Psoas muscle (tissue), 8 donors: ENCODE results near the gene CD109. TPM values are rescaled to one million over a fixed set of nuclear protein-coding genes. Genes with fewer than 3 reads are reported as not detected.

ENCODE experiments used
- ATAC-seq, 4 donors: fragments of 200-7000 bp; cut with Tn5 transposase; one replicate each; pipeline ENCODE4 v1.9.1; 2020; ENCODE audit warnings: moderate library complexity in 3 of 4, mild to moderate bottlenecking in 2 of 4
- DNase-seq, 2 donors: peaks; one replicate each; pipeline ENCODE4 v3.0.0-alpha.2; 2020
- H3K27ac ChIP-seq: fragments of 200-600 bp; one replicate; pipeline ENCODE4 v1.8.0; 2022
- H3K27me3 ChIP-seq, 3 donors: fragments of 200-600 bp in 1 of 3; one replicate each; pipeline versions ENCODE4 v1.6.1 to v1.8.0; 2013 to 2022; ENCODE audit warnings: low read length in 2 of 3, mild to moderate bottlenecking in 2 of 3, moderate library complexity in 1 of 3; ENCODE audit not compliant: insufficient read depth in 3 of 3
- H3K36me3 ChIP-seq, 2 donors: fragments of 200-600 bp in 1 of 2; one replicate each; pipeline versions ENCODE4 v1.6.1 to v1.8.0; 2013 to 2022; ENCODE audit warnings: low read depth in 1 of 2, mild to moderate bottlenecking in 1 of 2, moderate library complexity in 1 of 2; ENCODE audit not compliant: insufficient read depth in 1 of 2
- H3K4me1 ChIP-seq: fragments of 200-600 bp; one replicate; pipeline ENCODE4 v1.8.0; 2022
- H3K4me3 ChIP-seq: fragments of 200-600 bp; one replicate; pipeline ENCODE4 v1.8.0; 2022; ENCODE audit warnings: mild to moderate bottlenecking
- H3K9me3 ChIP-seq: fragments of 200-600 bp; one replicate; pipeline ENCODE4 v1.8.0; 2022
- CTCF ChIP-seq: fragments of 200-600 bp; IDR thresholded peaks from one replicate; pipeline ENCODE4 v1.8.0; 2022; ENCODE audit warnings: antibody characterized with exemption
- WGBS, 3 donors: extraction: QIAGEN DNeasy Blood & Tissue Kit; methylation state at CpG; one replicate each; pipeline versions ENCODE4 v1.1.6 to v1.1.7; 2013; 5-methylcytosine and 5-hydroxymethylcytosine counted together
- intact Hi-C, 2 donors: fragments of 100-400 bp; cut with DNase I; formaldehyde crosslinking; loops; one replicate each; pipeline versions ENCODE4 v1.11.0 to v1.14.2; 2022
- polyA plus RNA-seq, 3 donors: library from polyadenylated mRNA; stranded (reverse); fragments of 200-250 nt; gene quantifications; one replicate each; pipeline ENCODE4 v1.2.3, GENCODE V29; 2013
- total RNA-seq, 4 donors: library from RNA; stranded (reverse); fragmentation: NEBNext Ultra II Directional in 2 of 4; extraction: Animal tissue kit (Norgen Biotek cat#: 25700) in 2 of 4; gene quantifications; one replicate each; pipeline versions ENCODE4 v1.2.1 to v1.2.4, GENCODE V29; 2021 to 2023
- donor health status: healthy with polysubstance abuse.
- donor health status: DM: no; HTN: no; CAD: no; lungs with moderate emphysema.
- donor health status: Bipolar disorder and iron deficiency.
- donor health status: healthy.
- donor health status: DM: yes; HTN: yes; CAD: no.
- donor health status: DM: no; HTN: no; CAD: no.
- donor health status: DM: no; HTN: no; CAD: no.
- donor health status: DM: yes; HTN: yes; CAD: no.

Gene CD109
- total and polyA plus RNA-seq, 7 donors: 0.31 to 3.9 (median 1.8) TPM

- WGBS, 3 donors: 34 to 73% (median 34%) methylated on average over 2 of the region's 2 CpGs
- no peak for TF ChIP-seq CTCF
- Histone ChIP-seq H3K4me3 (no peak overlapping the region), H3K9me3 (no peaks in the 10 kb centered on the region), H3K27me3 (no peaks in the 10 kb centered on the region), H3K27ac (no peak overlapping the region), H3K4me1 (no peaks in the 10 kb centered on the region), H3K36me3 (no peaks in the 10 kb centered on the region)
- DNase-seq (no peak), ATAC-seq (no peak)
- intact Hi-C loops: no loop called here
Observed at GRCh38 chr6:73747289-73747688, 51.3 kb downstream of the CD109 start.

- TF ChIP-seq CTCF: no peak
- DNase-seq (no peak), ATAC-seq (no peak)
- H3K36me3 ChIP-seq: no peaks in the 10 kb centered on the region
- WGBS, 3 donors: 55 to 72% (median 67%) methylated on average over 3 of the region's 3 CpGs
- no peaks in the 10 kb centered on the region for H3K9me3 ChIP-seq
- no peaks in the 10 kb centered on the region for H3K4me1 ChIP-seq
- no peaks in the 10 kb centered on the region for H3K27me3 ChIP-seq
- intact Hi-C loops: no loop called here
- H3K4me3 ChIP-seq: no peak overlapping the region
- no peak overlapping the region for H3K27ac ChIP-seq
Observed at GRCh38 chr6:73752943-73753342, 56.9 kb downstream of the CD109 start.

- no peak for TF ChIP-seq CTCF
- intact Hi-C loops: no loop called here
- H3K27me3 ChIP-seq: no peaks in the 10 kb centered on the region
- H3K9me3 ChIP-seq: no peaks in the 10 kb centered on the region
- H3K27ac ChIP-seq: no peak overlapping the region
- H3K4me3 ChIP-seq: no peak overlapping the region
- H3K4me1 ChIP-seq: no peaks in the 10 kb centered on the region
- WGBS, 3 donors: 82 to 94% (median 92%) methylated on average over 1 of the region's 1 CpG
- no peak for ATAC-seq
- no peak for DNase-seq
- no peaks in the 10 kb centered on the region for H3K36me3 ChIP-seq
Observed at GRCh38 chr6:73766040-73766439, 70.0 kb downstream of the CD109 start.

DNA sequence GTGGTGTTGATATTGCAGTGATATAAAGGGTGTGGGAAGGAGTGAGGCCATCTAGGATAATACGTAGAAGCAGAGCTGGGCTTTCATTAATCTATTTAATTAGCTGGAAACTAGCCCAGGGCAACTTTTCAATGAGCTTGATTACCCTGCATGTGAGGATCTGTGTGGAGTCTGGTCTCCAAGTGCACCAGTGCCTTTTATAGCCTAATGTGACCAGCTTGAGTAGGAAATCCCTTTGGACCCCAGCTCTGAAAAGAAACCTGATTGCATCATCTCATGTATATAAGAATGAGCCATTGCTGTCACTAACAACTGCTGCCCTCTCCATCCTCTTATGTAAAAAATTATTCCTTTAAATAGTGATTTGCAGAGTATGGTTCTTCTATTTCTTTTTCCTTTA, 72.6 kb downstream of the CD109 start:
- intact Hi-C loops: no loop called here
- Histone ChIP-seq H3K27me3 (no peaks in the 10 kb centered on the region), H3K9me3 (no peaks in the 10 kb centered on the region), H3K4me3 (no peak overlapping the region), H3K36me3 (no peaks in the 10 kb centered on the region), H3K27ac (no peak overlapping the region), H3K4me1 (no peaks in the 10 kb centered on the region)
- ATAC-seq: no peak
- 83 to 94% (median 88%) methylated on average over 1 of the region's 1 CpG for WGBS, 3 donors
- no peak for TF ChIP-seq CTCF
- no peak for DNase-seq

DNA sequence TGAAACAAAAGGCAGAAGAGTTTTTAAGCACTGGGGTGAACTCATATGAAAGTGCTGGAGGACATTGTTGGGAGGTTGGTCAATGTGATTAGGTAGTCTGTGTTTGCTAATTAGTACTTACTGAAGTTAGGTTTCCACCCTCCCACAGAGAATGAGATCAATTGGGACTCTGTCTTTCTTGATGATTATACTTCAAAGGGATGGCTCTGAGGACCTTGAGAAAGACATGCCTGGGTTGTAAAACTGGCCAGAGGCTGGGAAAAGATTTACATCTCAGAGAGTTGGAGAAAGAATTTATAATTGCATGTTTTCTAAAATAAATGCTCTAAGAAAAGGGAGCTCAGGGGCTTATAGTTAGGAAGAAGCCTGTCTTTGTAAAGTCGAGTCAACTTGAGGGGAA, 74.0 kb downstream of the CD109 start:
- no peaks in the 10 kb centered on the region for H3K4me1 ChIP-seq
- no peaks in the 10 kb centered on the region for H3K9me3 ChIP-seq
- no peak overlapping the region for H3K27ac ChIP-seq
- no peak for ATAC-seq
- no peak for DNase-seq
- 44 to 54% (median 50%) methylated on average over 1 of the region's 1 CpG for WGBS, 3 donors
- intact Hi-C loops: no loop called here
- H3K36me3 ChIP-seq: no peaks in the 10 kb centered on the region
- no peak for TF ChIP-seq CTCF
- no peak overlapping the region for H3K4me3 ChIP-seq
- no peaks in the 10 kb centered on the region for H3K27me3 ChIP-seq
